GM23338 (cell line): ENCODE measurements around the gene CDC26.

ENCODE experiments used
- CREB1 ChIP-seq: fragments of 250-450 bp; sonication (Bioruptor Pico); IDR thresholded peaks from 2 replicates; pipeline ENCODE4 v1.5.0; 2020; ENCODE audit warnings: low read depth, mild to moderate bottlenecking, moderate library complexity
- CTCF ChIP-seq, 2 experiments: fragments of 200-600 bp in 1 of 2; sonication (generic) in 1 of 2; conservative IDR thresholded peaks; 2 replicates each; pipeline versions ENCODE4 v1.5.1 to v1.6.1; 2016 to 2017; ENCODE audit warnings: antibody characterized with exemption in 2 of 2, low read depth in 2 of 2, mild to moderate bottlenecking in 2 of 2, moderate library complexity in 1 of 2
- EZH2 ChIP-seq: fragments of 200-600 bp; sonication (generic); IDR thresholded peaks from one replicate; pipeline ENCODE4 v1.8.0; 2017; ENCODE audit warnings: antibody characterized with exemption, mild to moderate bottlenecking, low read depth; ENCODE audit not compliant: unreplicated experiment
- ZNF114 ChIP-seq: fragments of 250-450 bp; sonication (Bioruptor Pico); IDR thresholded peaks from 2 replicates; pipeline ENCODE4 v1.5.0; 2020; ENCODE audit warnings: mild to moderate bottlenecking, moderate library complexity

GRCh38 chr9:113316030-113316429 lies 40.7 kb upstream of the CDC26 start:
- no peak for TF ChIP-seq CTCF (conservative IDR thresholded peaks at IDR 0.05; ENCODE audit: low read depth in 2 of 2)
- TF ChIP-seq CREB1 (CRISPR knock-in tag): no peak
- no peak for TF ChIP-seq EZH2
- no peak for TF ChIP-seq ZNF114 (CRISPR knock-in tag)
